Gastrocnemius medialis (tissue), 4 donors: ENCODE data around the gene RABL6. TPM values are rescaled to one million over a fixed set of nuclear protein-coding genes. Genes with fewer than 3 reads are reported as not detected.
"Not testable (repeated sequence)": the region's sequence is repeated elsewhere in the genome, so short reads cannot be mapped to it uniquely, and the experiment has no call there.

Source experiments
- ATAC-seq, 2 donors: fragments of 150-250 bp; one replicate each; pipeline ENCODE4 v1.9.1; 2016
- DNase-seq, 2 donors: peaks; one replicate each; pipeline ENCODE4 v3.0.0-alpha.2; 2019
- H3K27ac ChIP-seq, 4 donors: fragments of 200-600 bp; sonication (generic); 1 replicate in 1 of 4; 2 replicates in 3 of 4; pipeline ENCODE4 v1.5.1; 2016 to 2018; ENCODE audit warnings: mild to moderate bottlenecking in 2 of 4, moderate library complexity in 1 of 4
- H3K27me3 ChIP-seq, 3 donors: fragments of 200-600 bp; sonication (generic) in 2 of 3; 1 replicate in 1 of 3; 2 replicates in 2 of 3; pipeline versions ENCODE4 v1.5.1 to v1.6.0; 2016 to 2019; ENCODE audit warnings: mild to moderate bottlenecking in 1 of 3, moderate library complexity in 1 of 3
- H3K36me3 ChIP-seq, 2 donors: fragments of 200-600 bp; sonication (generic) in 1 of 2; one replicate each; pipeline ENCODE4 v1.5.1; 2017 to 2018
- H3K4me1 ChIP-seq, 2 donors: fragments of 200-600 bp; sonication (generic) in 1 of 2; one replicate each; pipeline ENCODE4 v1.5.1; 2016 to 2017; ENCODE audit warnings: mild to moderate bottlenecking in 2 of 2
- H3K4me3 ChIP-seq, 4 donors: fragments of 200-600 bp; sonication (generic) in 3 of 4; 1 replicate in 1 of 4; 2 replicates in 3 of 4; pipeline ENCODE4 v1.5.1; 2016 to 2019; ENCODE audit warnings: mild to moderate bottlenecking in 2 of 4
- H3K9me3 ChIP-seq, 3 donors: fragments of 200-600 bp; sonication (generic) in 2 of 3; 1 replicate in 1 of 3; 2 replicates in 2 of 3; pipeline ENCODE4 v1.5.1; 2016 to 2019
- POLR2A ChIP-seq, 2 donors: fragments of 450-650 bp; IDR thresholded peaks; one replicate each; pipeline ENCODE4 v1.6.1; 2017; ENCODE audit warnings: antibody characterized with exemption in 2 of 2, mild to moderate bottlenecking in 2 of 2, moderate library complexity in 2 of 2
- in situ Hi-C, 4 donors: fragments of 200-750 bp; cut with MboI; loops; one replicate each; pipeline versions ENCODE4 v1.15.0 to v1.8.0; 2017; ENCODE audit warnings: low sequenced_read_pairs in 4 of 4
- intact Hi-C: fragments of 100-400 bp; cut with DNase I; formaldehyde crosslinking; loops from one replicate; pipeline ENCODE4 v1.15.1; 2023; ENCODE audit warnings: low total_unique reads
- total RNA-seq, 4 donors: library from RNA; depleted of rRNA; stranded (reverse); fragments of >200 nt; gene quantifications; one replicate each; pipeline versions ENCODE4 v1.1.0 to v1.2.3, GENCODE V29; 2016
- TF ChIP-seq, protein P1 (sequence below), 5 experiments: fragments of 450-650 bp in 3 of 5; fragments of 200-600 bp in 2 of 5; sonication (generic) in 2 of 5; IDR thresholded peaks in 4 of 5; conservative IDR thresholded peaks in 1 of 5; 1 replicate in 4 of 5; 2 replicates in 1 of 5; pipeline ENCODE4 v1.5.1; 2016 to 2019; ENCODE audit warnings: antibody characterized with exemption in 5 of 5, mild to moderate bottlenecking in 3 of 5, moderate library complexity in 3 of 5

RABL6 gene
- total RNA-seq, 4 donors from 2014 or later = 84.9 to 121 (median 105) TPM

- H3K4me3 ChIP-seq = not testable (repeated sequence)
Observed at GRCh38 chr9:136760834-136761544, 46.8 kb upstream of the RABL6 start.

DNA sequence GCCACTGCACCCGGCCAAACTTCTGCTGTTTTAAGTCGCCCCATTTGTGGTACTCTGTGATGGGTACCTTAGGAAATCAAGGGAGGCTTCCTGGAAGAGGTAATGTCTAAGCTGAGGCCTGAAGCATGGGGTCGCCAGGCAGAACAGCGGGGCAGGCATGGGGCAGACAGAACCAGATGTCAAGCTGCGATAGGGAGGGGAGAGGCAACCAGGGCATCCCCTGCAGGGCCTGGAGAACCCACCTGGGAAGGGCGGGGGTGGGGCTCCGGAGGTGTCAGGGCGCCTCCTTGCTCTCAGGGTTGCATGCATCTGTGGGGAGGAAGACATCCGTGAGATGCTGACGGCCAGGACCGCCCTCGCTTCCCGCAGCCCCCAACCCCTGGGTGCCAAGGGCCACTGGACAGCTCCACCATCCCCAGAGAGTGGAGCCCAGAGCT, 46.2 kb upstream of the RABL6 start:
- Histone ChIP-seq H3K9me3 (no peaks in the 10 kb centered on the region), H3K27ac (no peak overlapping the region), H3K4me1 (peaks cover 14 to 15% of the 10 kb centered on the region in 2 donors), H3K36me3 (no peaks in the 10 kb centered on the region), H3K27me3 (no peaks in the 10 kb centered on the region), H3K4me3 (no peak overlapping the region)
- intact Hi-C loops (no loop called here), in situ Hi-C loops (no loop called here)
- TF ChIP-seq, protein P1, sequence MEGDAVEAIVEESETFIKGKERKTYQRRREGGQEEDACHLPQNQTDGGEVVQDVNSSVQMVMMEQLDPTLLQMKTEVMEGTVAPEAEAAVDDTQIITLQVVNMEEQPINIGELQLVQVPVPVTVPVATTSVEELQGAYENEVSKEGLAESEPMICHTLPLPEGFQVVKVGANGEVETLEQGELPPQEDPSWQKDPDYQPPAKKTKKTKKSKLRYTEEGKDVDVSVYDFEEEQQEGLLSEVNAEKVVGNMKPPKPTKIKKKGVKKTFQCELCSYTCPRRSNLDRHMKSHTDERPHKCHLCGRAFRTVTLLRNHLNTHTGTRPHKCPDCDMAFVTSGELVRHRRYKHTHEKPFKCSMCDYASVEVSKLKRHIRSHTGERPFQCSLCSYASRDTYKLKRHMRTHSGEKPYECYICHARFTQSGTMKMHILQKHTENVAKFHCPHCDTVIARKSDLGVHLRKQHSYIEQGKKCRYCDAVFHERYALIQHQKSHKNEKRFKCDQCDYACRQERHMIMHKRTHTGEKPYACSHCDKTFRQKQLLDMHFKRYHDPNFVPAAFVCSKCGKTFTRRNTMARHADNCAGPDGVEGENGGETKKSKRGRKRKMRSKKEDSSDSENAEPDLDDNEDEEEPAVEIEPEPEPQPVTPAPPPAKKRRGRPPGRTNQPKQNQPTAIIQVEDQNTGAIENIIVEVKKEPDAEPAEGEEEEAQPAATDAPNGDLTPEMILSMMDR (IDR thresholded peaks at IDR 0.05 in 4 of 5, conservative IDR thresholded peaks at IDR 0.05 in 1 of 5) = no peak
- TF ChIP-seq POLR2A (IDR thresholded peaks at IDR 0.05) = no peak
- no peak for ATAC-seq
- no peak for DNase-seq

More at GRCh38 chr9:136760834-136761544, 46.8 kb upstream of the RABL6 start:
- ATAC-seq, intact Hi-C loops, H3K9me3 ChIP-seq, DNase-seq, H3K27ac ChIP-seq, in situ Hi-C loops, H3K27me3 ChIP-seq, H3K36me3 ChIP-seq: not testable (repeated sequence)
- TF ChIP-seq, protein P1 (IDR thresholded peaks at IDR 0.05 in 4 of 5, conservative IDR thresholded peaks at IDR 0.05 in 1 of 5) = peak in 1 of 5 experiments; percentile 33
- H3K4me1 ChIP-seq = peaks cover 14 to 15% of the 10 kb centered on the region in 2 donors

- no peaks in the 10 kb centered on the region for H3K36me3 ChIP-seq
- DNase-seq = no peak
- no peak overlapping the region for H3K4me3 ChIP-seq
Observed at GRCh38 chr9:136762221-136762691, 45.5 kb upstream of the RABL6 start.

DNA sequence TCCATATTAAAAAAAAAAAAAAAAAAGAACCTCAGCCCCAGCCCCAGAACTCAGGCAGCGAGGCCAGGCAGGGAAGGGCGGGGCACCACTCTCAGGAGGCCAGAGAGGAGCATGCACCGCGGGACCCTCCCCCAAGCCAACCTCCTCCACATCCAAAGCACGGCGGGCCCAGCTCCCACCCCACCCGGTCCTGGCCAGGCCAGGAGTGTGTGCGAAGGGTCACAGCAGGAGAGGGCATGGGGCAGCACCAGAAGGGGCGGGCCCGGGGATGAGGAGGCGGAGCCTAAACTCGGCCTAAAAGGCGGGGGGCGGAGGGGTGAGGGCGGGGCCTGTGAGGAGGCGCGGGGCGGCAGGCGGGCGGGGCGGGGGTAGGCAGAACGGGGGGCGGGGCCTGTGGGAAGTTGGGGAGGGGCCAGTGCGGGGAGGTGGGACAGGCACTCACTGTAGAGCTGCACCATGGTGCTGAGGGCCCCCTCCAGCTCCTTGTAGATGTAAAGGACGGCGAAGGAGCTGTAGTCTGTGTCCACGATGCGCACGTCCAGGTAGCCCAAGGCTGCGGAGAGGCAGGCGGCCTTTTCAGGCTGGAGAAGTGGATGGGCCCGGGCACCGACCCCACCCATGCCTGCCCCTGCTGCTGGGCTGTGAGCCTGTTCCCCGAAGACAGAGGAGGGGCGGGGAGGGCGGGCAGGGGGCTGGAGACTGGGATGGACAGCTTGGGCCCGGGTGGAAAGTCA, 44.7 kb upstream of the RABL6 start:
- H3K4me3 ChIP-seq = no peak overlapping the region
- no peaks in the 10 kb centered on the region for H3K9me3 ChIP-seq
- in situ Hi-C loops (no loop called here), intact Hi-C loops (no loop called here)
- no peaks in the 10 kb centered on the region for H3K36me3 ChIP-seq
- TF ChIP-seq, protein P1 (IDR thresholded peaks at IDR 0.05 in 4 of 5, conservative IDR thresholded peaks at IDR 0.05 in 1 of 5) = no peak
- H3K27me3 ChIP-seq = peaks cover 0 to 5% (median 0%) of the 10 kb centered on the region in 3 donors
- peaks cover 2 to 6% of the 10 kb centered on the region in 2 donors for H3K4me1 ChIP-seq
- ATAC-seq (no peak), DNase-seq (no peak)
- H3K27ac ChIP-seq = no peak overlapping the region

More at GRCh38 chr9:136762221-136762691, 45.5 kb upstream of the RABL6 start:
- peaks cover 11% of the 10 kb centered on the region in 2 donors for H3K4me1 ChIP-seq
- TF ChIP-seq, protein P1 (IDR thresholded peaks at IDR 0.05 in 4 of 5, conservative IDR thresholded peaks at IDR 0.05 in 1 of 5) = no peak
- no peak for TF ChIP-seq POLR2A (IDR thresholded peaks at IDR 0.05)
- ATAC-seq = no peak
- no peak overlapping the region for H3K27ac ChIP-seq
- intact Hi-C loops = no loop called here
- in situ Hi-C loops = no loop called here
- H3K27me3 ChIP-seq = no peaks in the 10 kb centered on the region
- H3K9me3 ChIP-seq = no peaks in the 10 kb centered on the region
